Measurements from ENCODE around the gene MKI67.

Gene MKI67

GRCh38 chr10:128050121-128050516 is 76.1 kb downstream of the MKI67 start:
- DNase-seq (ENCODE audit: low spot score) = no peak

GRCh38 chr10:128049226-128050120 is 76.8 kb downstream of the MKI67 start:
- no peak for DNase-seq (ENCODE audit: low spot score)

- DNase-seq (ENCODE audit: low spot score) = no peak
These were observed 77.4 kb downstream of the MKI67 start for GRCh38 chr10:128048819-128049210.

- peak; percentile 60 for DNase-seq (ENCODE audit: low spot score)
These were observed 78.0 kb downstream of the MKI67 start for GRCh38 chr10:128047991-128048818.

GRCh38 chr10:128047351-128047750 is 78.9 kb downstream of the MKI67 start:
- DNase-seq (ENCODE audit: low spot score) = peak; percentile 91

GRCh38 chr10:128046953-128047290 is 79.3 kb downstream of the MKI67 start:
- no peak for DNase-seq (ENCODE audit: low spot score)
